Measurements from ENCODE around the gene MRPS10. TPM values are rescaled to one million over a fixed set of nuclear protein-coding genes. Genes with fewer than 3 reads are reported as not detected.

Gene MRPS10
- 73.6 and 82.6 TPM in 2 replicates for total RNA-seq (2014; rRNA removed; shearing (Covaris generic))
- 57.6 and 66.0 TPM in 2 replicates for polyA plus RNA-seq (2015; cell fraction: cytosol; rRNA removed)
- 18.6 and 20.1 TPM in 2 replicates for polyA plus RNA-seq (2015; cell fraction: nucleus; rRNA removed)

DNA sequence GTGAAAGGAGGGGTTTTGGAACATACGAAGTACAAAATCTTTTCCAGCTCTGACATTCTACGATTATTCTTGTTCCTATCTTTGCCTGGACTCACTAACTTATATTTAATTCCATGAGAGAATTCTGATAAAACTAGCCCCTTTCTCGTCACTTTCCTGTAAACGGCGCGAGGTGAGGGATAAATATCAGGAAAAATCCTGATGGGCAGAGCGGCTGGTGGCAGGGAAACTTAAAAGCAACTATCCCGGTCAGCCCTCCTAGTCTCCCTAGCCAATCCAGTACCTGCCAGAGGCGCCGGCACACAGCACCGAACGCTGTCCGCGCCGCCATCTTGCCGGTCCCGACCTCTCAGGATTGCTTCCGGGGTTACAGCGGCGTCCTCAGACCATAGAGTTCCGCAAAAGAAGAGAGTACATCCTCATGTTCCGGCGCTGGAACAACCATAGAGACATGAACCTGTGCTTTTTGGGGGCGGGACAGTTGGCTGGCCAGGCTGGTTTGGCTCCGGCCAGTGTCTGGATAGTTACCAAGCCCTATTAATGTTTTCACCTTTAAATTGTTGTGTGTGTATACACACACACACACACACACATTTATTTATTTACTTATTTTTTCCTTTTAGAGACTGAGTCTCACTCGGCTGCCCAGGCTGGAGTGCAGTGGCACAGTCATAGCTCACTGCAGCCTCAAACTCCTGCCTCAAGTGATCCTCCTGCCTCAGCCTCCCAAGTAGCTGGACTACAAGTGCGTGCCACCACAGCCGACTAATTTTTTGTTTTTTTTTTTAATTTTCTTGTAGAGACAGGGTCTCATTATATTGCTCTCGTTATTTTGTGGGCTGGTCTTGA lies at the start of gene MRPS10:
Gene MRPS10 (minus strand): TSS at position 343 of the 849 bp plus-strand sequence. CDS start 12 bp downstream, at position 331.
- DNase-seq (ENCODE audit: low read depth, low spot score) = peak; percentile 96
- in situ Hi-C loops (cut with HindIII; ENCODE audit: low pct_unique_long_range_greater_than_20kb, low sequenced_read_pairs) = no loop called here

DNA sequence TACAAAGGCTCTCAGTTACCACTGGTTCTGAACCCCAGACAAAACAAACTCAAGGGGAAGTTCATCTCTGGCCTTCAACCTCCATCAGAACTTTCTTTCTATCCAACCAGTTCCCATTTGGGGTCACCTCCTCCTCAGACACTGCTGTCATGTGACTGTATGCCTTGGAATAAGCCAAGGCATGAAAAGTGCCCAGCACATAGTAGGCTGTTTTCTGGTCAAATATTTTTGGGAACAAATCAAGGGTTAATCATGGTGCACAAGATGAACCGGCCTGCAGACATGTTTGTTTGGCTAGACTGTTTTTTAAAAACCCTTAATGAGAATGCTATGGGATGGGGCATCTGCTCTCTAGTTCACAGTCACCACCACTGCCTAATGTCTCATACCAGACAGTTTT lies 48.9 kb upstream of the MRPS10 start:
- DNase-seq (ENCODE audit: low read depth, low spot score) = no peak
- in situ Hi-C loops (cut with HindIII; ENCODE audit: low pct_unique_long_range_greater_than_20kb, low sequenced_read_pairs) = no loop called here

DNA sequence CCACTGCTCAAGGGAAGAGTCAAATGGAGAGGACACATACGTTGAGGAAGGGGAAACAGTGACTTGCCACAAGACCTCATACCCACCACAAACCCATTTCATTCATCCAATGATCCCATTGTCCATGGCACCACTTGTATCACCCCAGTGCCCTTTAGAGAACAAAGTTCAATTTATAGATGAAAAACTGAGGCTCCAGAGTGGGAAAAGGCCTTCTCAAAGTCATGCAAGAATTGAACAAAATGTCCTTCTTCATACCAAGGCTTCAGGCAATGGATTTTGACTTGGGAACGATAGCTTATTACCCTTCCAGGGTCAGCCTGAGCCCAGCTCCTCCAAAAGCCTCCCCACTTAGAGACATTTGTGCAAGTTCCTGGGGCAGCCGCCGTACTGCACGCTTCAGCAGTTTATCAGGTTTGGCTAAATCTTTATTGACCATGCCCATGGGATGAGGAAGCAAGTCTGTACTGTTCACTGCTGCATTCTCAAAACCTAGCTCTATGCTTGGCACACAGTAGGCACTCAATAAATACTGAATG lies 47.3 kb upstream of the MRPS10 start:
- peak; percentile 86 for DNase-seq (ENCODE audit: low read depth, low spot score)
- in situ Hi-C loops (cut with HindIII; ENCODE audit: low pct_unique_long_range_greater_than_20kb, low sequenced_read_pairs) = no loop called here

DNA sequence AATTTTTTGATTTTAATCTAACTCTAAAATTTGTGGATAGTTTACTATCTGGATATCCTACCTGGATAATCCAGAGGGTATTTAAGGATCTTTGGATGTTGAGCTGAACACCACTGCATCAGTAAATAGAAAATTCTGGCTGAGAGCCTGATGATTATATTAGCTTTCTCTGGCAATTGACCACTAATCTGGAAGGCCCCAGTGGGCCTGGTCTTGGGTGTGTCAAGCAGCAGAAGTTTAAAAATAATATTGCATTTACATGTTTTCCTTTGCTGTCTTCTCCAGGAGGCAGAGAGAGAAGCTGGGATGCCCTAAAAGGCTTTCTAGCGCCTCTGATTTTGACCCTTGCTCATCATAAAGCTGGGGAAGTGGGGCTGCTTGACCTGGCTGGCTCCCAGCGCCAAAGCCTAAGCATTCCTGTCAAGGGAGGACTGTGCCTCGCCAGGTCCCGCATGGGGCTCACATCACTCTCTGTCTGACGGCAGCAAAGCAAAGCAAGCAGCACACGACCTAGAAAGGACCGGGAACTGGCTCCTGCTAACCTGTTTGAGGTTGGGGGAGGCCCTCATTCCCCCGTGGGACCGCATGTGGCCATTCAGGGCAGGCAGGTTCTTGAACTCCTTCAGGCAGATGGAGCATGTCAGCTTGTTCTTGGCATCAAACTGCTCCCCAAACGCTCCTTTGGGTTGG lies 46.6 kb upstream of the MRPS10 start:
- in situ Hi-C loops (cut with HindIII; ENCODE audit: low pct_unique_long_range_greater_than_20kb, low sequenced_read_pairs) = no loop called here
- no peak for DNase-seq (ENCODE audit: low read depth, low spot score)

DNA sequence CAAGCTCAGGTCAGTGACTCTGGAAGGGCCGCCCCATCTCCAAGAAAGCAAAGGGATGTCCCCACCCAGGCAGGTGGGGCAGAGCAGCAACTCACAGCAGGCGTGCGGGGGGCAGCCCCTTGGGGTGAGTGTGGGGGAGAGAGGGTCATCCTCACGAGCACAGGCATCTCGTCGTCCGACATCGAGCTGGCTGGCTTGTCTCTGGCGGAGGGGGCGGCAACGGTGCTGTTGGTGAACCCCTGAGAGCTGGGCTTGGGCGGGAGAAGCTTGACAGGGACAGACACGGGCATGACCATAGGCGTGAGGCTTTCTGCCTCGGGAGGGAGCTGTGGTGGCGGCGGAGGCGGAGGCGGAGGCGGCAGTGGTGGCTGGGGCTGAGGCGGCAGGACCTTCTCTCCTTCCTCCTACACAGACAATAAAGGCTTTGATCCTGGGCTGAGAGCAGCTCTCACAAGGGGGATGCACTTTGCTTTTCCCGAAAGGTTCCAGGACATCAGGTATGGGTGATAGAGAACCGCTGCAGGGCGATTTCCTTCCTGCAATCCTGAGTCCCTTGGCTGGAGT lies 45.6 kb upstream of the MRPS10 start:
- peak; percentile 38 for DNase-seq (ENCODE audit: low read depth, low spot score)
- in situ Hi-C loops (cut with HindIII; ENCODE audit: low pct_unique_long_range_greater_than_20kb, low sequenced_read_pairs) = no loop called here

DNA sequence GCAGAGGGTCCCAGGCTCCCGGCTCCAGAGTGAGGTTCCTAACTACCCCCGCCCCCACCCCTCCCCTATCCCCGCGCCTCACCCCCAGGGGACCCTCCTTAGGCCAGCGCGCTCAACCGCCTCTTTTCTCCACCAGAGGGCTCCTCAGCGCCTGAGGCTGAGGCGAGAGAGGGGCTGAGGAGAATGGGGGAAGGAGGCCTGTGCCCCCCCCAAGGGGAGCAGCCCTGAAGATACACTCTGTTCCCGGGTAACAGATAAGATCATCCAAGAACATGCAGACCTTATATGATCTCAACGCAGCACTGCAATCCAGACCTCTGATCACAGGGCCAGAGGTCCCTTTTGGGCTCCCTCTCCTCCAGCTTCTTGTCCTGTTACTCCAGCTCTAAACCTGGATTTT lies 43.3 kb upstream of the MRPS10 start:
- in situ Hi-C loops (cut with HindIII; ENCODE audit: low pct_unique_long_range_greater_than_20kb, low sequenced_read_pairs) = no loop called here
- DNase-seq (ENCODE audit: low read depth, low spot score) = peak; percentile 59

DNA sequence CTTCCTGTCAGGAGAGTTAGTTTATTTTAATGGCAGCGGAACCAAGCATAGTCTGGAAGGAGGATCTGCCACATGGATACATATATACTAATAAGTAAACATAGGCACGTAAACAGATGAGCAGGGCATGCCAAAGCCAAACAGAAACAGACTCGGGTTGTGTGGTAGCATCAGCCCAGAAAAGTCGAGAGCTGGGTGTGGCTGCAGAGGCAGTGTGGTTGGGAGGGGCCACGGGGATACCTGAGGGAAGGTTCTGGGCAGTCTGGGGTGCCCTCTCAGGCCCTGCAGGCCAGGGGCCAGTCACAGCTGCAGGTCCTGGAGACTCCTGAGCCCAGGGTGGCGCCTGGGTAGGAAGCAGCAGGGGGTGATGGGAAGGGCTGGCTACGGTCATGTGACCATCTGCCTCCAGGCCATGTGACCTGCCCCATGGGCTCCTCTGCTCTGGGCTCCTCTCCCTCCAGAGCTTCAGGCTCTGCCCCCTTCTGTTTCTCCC lies 42.8 kb upstream of the MRPS10 start:
- DNase-seq (ENCODE audit: low read depth, low spot score) = peak; percentile 56
- in situ Hi-C loops (cut with HindIII; ENCODE audit: low pct_unique_long_range_greater_than_20kb, low sequenced_read_pairs) = no loop called here

DNA sequence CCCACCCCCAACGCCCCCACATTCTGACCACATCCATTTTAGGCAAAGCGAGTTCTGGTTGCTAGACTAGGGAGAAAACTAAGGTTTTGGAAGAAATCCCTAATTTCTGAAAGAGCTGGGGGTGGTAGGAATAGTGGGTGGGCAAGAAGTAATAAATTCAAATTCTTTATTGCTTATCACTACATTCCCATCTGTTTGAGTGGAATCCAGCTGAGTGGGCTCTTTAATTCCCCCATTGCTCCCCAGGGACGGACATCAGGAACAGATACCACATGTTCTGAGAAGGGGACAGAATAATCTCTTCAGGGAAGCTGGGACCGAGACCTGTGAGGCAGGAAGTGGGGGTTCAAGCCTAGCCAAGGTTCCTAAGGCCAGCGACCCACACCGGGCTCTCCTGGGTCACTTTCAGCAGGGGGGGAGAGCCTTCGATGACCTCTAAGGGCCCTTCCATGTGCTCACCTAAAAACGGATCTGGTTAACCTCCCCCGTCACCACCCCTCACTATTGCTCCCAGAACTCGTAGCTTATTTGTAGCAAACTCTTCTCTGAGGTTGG lies 42.3 kb upstream of the MRPS10 start:
- DNase-seq (ENCODE audit: low read depth, low spot score) = no peak
- in situ Hi-C loops (cut with HindIII; ENCODE audit: low pct_unique_long_range_greater_than_20kb, low sequenced_read_pairs) = no loop called here

DNA sequence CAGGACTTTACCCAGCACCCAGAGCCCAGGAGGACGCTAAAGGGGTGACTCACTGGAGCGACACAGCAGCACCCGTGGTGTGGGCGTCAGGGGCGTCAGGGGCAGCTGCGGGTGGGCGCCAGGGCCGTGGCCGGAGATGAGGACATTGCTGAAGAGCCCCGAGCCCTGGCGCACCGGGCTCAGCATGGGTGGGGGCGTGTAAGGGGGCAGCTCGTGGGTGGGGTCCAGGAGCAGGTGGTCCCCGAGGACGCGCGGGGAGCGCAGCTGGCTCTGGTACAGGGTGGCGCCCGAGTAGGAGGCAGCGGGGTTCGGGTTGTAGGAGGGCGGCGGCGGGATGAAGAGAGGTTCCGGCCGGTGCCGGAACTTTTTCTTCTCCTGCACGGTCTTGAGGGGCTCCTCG lies 41.6 kb upstream of the MRPS10 start:
- in situ Hi-C loops (cut with HindIII; ENCODE audit: low pct_unique_long_range_greater_than_20kb, low sequenced_read_pairs) = no loop called here
- no peak for DNase-seq (ENCODE audit: low read depth, low spot score)

DNA sequence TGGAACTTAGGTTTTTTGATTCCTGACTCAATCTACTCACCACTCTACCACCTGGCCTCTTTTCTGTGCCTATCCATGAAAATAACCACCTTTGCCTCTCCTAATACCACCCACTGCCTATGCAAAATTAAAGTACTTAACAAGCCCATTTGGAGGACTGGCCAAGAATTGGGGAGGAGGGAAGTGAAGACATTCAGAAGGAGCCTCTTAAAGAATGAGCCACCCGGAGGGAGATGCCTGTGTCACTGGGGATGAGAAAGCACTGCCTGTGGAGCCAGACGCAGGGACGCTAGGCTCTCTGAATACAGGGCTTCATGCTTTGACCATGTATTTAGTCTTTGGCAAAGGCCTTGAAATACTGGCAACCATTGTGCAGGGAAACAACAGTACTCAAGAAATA lies 40.0 kb upstream of the MRPS10 start:
- in situ Hi-C loops (cut with HindIII; ENCODE audit: low pct_unique_long_range_greater_than_20kb, low sequenced_read_pairs) = no loop called here
- DNase-seq (ENCODE audit: low read depth, low spot score) = no peak

DNA sequence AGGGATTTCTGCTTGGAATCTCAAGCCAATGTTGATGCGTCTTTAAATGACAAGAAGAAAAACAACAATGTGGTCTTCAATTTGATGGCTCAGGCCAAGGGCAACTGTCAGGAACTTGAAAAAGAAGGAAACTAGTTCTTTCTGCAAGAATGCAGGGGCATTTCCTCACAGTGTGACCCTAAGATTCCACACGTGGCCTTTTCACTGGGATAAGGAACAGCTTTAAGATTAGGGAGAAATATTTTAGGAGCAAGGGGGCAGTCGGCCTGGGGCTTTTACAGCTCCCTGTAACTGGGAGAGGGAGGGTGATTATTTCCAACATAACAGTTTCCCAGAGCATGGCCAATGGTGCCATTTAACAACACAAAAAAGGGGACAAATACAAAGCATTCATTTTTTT lies 39.4 kb upstream of the MRPS10 start:
- DNase-seq (ENCODE audit: low read depth, low spot score) = no peak
- in situ Hi-C loops (cut with HindIII; ENCODE audit: low pct_unique_long_range_greater_than_20kb, low sequenced_read_pairs) = no loop called here

DNA sequence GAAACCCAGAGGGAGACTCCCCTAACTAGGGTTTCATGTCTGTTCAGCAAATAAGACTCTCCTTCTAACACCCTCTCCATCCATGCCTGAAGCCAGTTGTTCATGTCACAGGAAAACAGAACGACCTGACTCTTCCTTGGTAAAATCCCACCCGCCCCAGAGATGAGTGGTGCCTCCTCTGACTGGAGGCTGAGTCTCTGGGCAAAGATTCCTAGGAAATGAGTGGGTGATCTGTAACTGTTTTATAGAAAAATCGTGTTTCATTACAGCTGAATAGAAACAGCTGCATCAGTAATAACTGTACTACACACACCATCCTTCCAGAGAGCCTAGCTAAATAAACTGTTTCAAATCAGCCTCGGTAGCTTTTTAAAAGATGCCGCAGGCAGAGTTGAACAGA lies 37.4 kb upstream of the MRPS10 start:
- in situ Hi-C loops (cut with HindIII; ENCODE audit: low pct_unique_long_range_greater_than_20kb, low sequenced_read_pairs) = no loop called here
- DNase-seq (ENCODE audit: low read depth, low spot score) = no peak

DNA sequence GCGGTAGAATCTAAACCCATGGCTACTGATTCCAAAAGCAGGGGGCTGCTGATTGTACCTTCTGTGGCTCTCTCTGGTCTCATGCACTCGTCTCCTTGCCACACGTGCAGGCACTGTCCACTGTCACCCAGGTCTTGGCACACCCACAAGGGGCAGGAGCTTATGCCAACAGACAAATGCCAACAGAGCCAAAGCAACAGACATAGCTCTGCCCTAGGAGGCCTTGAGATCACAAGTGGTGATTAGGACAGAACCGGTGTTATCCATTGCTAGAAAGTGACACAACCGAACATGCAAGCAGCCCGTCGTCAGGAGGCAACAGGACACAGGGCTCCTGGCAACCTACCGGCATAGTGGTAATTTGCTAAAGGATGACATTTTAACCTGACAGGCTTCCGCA lies 36.8 kb upstream of the MRPS10 start:
- in situ Hi-C loops (cut with HindIII; ENCODE audit: low pct_unique_long_range_greater_than_20kb, low sequenced_read_pairs) = no loop called here
- DNase-seq (ENCODE audit: low read depth, low spot score) = no peak

DNA sequence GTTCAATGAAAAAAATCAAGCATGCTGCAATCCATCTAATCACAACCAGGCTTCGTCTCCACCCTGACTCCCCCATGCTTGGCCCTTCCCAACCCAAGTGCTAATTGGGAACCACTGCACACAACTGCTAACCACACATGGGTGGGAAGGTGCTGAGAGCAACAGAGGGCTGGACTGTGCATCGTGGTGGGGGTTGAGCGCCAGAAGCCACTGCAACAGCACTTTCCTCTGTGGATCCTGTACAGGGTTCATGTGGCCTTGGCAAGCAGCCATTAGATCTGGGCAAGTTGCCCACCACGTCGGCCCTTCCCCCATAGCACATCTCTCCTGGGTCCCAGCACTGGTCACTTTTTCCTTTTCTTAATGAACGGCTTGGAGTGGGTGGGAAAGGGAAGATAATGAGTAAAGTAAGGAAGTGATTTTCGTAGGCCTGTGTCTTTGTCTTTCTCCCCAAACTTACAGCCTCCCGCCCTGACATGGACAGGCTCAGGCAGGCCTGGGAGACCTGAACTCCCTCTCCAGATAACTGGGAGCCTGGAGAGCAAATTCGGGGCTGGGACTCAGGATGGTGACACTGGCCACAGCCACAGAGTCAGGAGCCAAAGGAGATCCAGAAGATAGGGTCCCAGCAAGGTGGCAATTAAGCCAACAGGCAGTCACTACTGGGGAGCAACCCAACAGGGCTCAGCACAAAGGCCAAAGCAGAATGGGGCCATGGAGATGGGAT lies 34.4 kb upstream of the MRPS10 start:
- in situ Hi-C loops (cut with HindIII; ENCODE audit: low pct_unique_long_range_greater_than_20kb, low sequenced_read_pairs) = no loop called here
- DNase-seq (ENCODE audit: low read depth, low spot score) = no peak

DNA sequence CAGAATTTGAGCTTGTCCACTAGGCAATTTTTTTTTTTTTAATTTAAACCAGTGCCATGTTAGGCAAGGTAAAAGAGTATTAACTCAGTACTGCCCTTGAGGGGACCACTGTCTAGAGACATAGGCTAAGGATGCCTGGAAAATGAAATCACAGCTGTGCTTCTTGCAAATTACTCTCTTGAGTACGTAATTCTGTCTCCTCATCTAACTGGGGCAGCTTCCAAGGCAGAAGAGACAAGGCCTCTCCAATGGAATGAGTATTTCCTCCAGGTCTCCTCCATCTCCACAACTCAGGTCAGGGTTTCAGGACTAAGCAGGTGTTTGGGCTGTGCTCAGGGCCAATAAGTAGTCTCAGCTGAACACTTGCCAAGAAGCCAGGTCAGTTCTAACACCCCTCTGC lies 33.8 kb upstream of the MRPS10 start:
- DNase-seq (ENCODE audit: low read depth, low spot score) = no peak
- in situ Hi-C loops (cut with HindIII; ENCODE audit: low pct_unique_long_range_greater_than_20kb, low sequenced_read_pairs) = no loop called here

DNA sequence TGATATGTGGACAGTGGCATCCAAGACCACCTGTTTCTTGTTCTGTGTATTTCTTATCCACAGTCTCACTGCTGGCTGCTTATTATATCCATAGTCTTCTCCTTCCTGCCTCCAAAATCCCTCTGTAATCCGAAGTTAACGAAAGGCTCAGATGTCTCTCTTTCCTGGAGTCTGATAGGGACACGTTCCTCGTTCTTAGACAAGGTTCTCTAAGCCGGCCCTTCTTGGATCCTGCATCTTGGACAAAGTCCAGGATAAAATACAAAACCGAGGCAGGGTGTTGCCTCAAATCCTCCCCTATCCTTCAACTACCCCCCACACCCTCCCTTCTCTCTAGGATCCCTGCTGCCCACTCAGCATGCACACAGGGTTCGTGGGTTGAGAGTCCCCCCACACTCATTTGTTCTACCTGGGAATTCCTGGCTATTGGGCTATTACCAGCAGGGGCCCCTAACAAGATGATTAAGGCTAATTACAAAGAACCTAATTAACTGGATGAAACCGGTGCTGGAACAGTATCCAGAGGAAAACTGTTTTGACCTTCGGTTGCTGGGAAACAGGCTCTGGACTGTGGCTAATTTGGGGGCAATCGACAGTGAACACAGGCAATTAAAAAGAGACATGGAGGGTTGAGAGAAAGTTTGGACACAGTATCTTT lies 32.7 kb upstream of the MRPS10 start:
- DNase-seq (ENCODE audit: low read depth, low spot score) = no peak
- in situ Hi-C loops (cut with HindIII; ENCODE audit: low pct_unique_long_range_greater_than_20kb, low sequenced_read_pairs) = no loop called here

DNA sequence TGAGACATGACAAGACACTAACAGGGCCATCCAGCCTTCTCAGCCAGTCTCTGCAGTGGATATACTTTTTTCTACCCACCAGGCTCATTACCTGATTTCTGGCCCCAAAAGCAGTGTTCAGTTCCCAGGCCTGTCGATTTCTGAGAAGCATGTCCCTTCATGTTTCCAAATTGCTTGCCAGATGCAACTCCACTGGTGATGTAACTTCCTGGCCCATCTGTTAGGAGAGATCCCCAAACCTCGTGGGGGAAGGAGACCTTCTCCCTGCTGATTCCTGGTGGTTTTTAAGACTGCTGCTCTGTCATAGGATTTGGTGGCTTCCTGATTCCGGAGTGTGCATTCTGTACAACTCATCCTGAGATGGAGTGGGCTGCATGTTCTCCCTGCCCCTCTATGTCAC lies 31.6 kb upstream of the MRPS10 start:
- no peak for DNase-seq (ENCODE audit: low read depth, low spot score)
- in situ Hi-C loops (cut with HindIII; ENCODE audit: low pct_unique_long_range_greater_than_20kb, low sequenced_read_pairs) = no loop called here
